ENCODE results near the gene PPP2R5C. TPM values are rescaled to one million over a fixed set of nuclear protein-coding genes. Genes with fewer than 3 reads are reported as not detected.

The PPP2R5C gene
- polyA plus RNA-seq, 1 donor from 2014 or later, result 111 TPM

DNA sequence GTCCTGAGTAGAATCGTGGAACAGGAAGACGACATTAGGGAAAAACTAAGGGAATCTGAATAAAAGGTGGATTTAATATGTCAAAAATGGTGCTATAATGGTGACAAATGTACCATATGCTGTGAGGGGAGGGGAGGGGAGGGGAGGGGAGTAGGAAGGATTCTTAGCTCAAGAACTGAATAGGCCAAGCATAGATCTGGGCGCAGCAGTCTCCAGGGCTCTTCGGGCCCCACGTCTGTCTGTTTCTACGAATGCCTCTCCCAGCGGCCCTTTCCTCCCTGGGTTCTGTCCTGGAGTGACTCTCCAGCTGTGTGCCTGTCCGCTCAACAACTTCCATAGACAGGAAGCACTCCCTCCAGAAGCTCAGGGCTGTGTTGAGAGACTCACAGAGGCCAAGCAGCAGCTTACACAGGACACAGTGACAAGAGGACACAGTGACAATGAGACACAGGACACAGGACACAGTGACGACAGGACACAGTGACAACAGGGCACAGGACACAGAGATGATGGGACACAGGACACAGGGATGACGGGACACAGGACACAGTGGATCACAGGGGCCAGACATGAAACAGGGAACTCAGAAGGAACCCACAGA lies 42.4 kb upstream of the PPP2R5C start:
- no peaks in the 10 kb centered on the region for H3K9me3 ChIP-seq (ENCODE audit: low read length)
- no peak overlapping the region for H2AFZ ChIP-seq (ENCODE audit: low read depth, low read length)
- H3K4me2 ChIP-seq (ENCODE audit: low read length), result no peak overlapping the region
- H4K20me1 ChIP-seq (ENCODE audit: insufficient read depth), result no peaks in the 10 kb centered on the region
- H3K4me3 ChIP-seq (ENCODE audit: low read length), result no peak overlapping the region
- H3K27me3 ChIP-seq (ENCODE audit: insufficient read depth, low read depth, low read length), result no peaks in the 10 kb centered on the region
- H3K9ac ChIP-seq (ENCODE audit: low read length), result no peak overlapping the region
- H3F3A ChIP-seq (ENCODE audit: insufficient read depth, low read length, poor library complexity, severe bottlenecking), result no peaks in the 10 kb centered on the region
- no peaks in the 10 kb centered on the region for H3K79me2 ChIP-seq (replicated peaks; ENCODE audit: insufficient read depth, low read length)
- no peak for TF ChIP-seq RAD21 (conservative IDR thresholded peaks at IDR 0.05)
- TF ChIP-seq, protein P1, sequence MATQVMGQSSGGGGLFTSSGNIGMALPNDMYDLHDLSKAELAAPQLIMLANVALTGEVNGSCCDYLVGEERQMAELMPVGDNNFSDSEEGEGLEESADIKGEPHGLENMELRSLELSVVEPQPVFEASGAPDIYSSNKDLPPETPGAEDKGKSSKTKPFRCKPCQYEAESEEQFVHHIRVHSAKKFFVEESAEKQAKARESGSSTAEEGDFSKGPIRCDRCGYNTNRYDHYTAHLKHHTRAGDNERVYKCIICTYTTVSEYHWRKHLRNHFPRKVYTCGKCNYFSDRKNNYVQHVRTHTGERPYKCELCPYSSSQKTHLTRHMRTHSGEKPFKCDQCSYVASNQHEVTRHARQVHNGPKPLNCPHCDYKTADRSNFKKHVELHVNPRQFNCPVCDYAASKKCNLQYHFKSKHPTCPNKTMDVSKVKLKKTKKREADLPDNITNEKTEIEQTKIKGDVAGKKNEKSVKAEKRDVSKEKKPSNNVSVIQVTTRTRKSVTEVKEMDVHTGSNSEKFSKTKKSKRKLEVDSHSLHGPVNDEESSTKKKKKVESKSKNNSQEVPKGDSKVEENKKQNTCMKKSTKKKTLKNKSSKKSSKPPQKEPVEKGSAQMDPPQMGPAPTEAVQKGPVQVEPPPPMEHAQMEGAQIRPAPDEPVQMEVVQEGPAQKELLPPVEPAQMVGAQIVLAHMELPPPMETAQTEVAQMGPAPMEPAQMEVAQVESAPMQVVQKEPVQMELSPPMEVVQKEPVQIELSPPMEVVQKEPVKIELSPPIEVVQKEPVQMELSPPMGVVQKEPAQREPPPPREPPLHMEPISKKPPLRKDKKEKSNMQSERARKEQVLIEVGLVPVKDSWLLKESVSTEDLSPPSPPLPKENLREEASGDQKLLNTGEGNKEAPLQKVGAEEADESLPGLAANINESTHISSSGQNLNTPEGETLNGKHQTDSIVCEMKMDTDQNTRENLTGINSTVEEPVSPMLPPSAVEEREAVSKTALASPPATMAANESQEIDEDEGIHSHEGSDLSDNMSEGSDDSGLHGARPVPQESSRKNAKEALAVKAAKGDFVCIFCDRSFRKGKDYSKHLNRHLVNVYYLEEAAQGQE (IDR thresholded peaks at IDR 0.05; ENCODE audit: borderline replicate concordance), result no peak
- no peak for TF ChIP-seq EZH2 (IDR thresholded peaks at IDR 0.05; ENCODE audit: borderline replicate concordance, insufficient read depth, low read length, poor library complexity, severe bottlenecking)
- TF ChIP-seq EP300 (conservative IDR thresholded peaks at IDR 0.05; ENCODE audit: poor library complexity, severe bottlenecking), result no peak
- no peak for TF ChIP-seq POLR2AphosphoS5 (IDR thresholded peaks at IDR 0.05)
- no peak for TF ChIP-seq MXI1 (conservative IDR thresholded peaks at IDR 0.05; ENCODE audit: poor library complexity, severe bottlenecking)
- no peak for TF ChIP-seq TAF1 (IDR thresholded peaks at IDR 0.05; ENCODE audit: low read depth)
- TF ChIP-seq SMC3 (conservative IDR thresholded peaks at IDR 0.05; ENCODE audit: poor library complexity), result no peak
- TF ChIP-seq, protein P2, sequence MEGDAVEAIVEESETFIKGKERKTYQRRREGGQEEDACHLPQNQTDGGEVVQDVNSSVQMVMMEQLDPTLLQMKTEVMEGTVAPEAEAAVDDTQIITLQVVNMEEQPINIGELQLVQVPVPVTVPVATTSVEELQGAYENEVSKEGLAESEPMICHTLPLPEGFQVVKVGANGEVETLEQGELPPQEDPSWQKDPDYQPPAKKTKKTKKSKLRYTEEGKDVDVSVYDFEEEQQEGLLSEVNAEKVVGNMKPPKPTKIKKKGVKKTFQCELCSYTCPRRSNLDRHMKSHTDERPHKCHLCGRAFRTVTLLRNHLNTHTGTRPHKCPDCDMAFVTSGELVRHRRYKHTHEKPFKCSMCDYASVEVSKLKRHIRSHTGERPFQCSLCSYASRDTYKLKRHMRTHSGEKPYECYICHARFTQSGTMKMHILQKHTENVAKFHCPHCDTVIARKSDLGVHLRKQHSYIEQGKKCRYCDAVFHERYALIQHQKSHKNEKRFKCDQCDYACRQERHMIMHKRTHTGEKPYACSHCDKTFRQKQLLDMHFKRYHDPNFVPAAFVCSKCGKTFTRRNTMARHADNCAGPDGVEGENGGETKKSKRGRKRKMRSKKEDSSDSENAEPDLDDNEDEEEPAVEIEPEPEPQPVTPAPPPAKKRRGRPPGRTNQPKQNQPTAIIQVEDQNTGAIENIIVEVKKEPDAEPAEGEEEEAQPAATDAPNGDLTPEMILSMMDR (IDR thresholded peaks at IDR 0.05; ENCODE audit: poor library complexity, severe bottlenecking), result no peak
- no peak overlapping the region for H3K27ac ChIP-seq (ENCODE audit: low read length)
- no peaks in the 10 kb centered on the region for H3K9me2 ChIP-seq (ENCODE audit: insufficient read depth, low read length)
- H3K36me3 ChIP-seq (ENCODE audit: insufficient read depth, low read length), result no peaks in the 10 kb centered on the region

DNA sequence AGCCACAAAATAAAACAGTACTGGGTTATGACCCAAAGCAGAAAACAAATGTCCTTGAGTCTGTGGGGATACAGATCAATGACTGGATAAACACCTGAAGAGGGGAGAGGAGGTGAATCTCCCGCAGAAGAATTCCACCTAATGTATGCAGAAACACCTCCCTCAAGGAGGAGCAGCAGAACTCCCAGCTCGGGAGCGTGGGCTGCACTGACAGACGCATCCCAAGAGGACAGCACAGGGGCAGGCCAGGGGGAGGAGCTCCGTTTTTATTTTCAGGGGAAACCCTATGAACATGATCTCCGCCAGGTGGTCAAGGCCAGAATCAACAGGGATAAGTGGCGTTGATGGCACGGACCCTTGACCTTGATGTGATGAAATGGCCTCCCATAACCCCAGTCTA lies 41.8 kb upstream of the PPP2R5C start:
- TF ChIP-seq POLR2AphosphoS5 (IDR thresholded peaks at IDR 0.05), result no peak
- no peak for TF ChIP-seq EZH2 (IDR thresholded peaks at IDR 0.05; ENCODE audit: borderline replicate concordance, insufficient read depth, low read length, poor library complexity, severe bottlenecking)
- no peak for TF ChIP-seq TAF1 (IDR thresholded peaks at IDR 0.05; ENCODE audit: low read depth)
- TF ChIP-seq SMC3 (conservative IDR thresholded peaks at IDR 0.05; ENCODE audit: poor library complexity), result no peak
- no peak for TF ChIP-seq RAD21 (conservative IDR thresholded peaks at IDR 0.05)
- TF ChIP-seq, protein P1 (IDR thresholded peaks at IDR 0.05; ENCODE audit: borderline replicate concordance), result no peak
- H3K9me2 ChIP-seq (ENCODE audit: insufficient read depth, low read length), result no peaks in the 10 kb centered on the region
- H3K27ac ChIP-seq (ENCODE audit: low read length), result no peak overlapping the region
- no peaks in the 10 kb centered on the region for H3K36me3 ChIP-seq (ENCODE audit: insufficient read depth, low read length)
- no peaks in the 10 kb centered on the region for H4K20me1 ChIP-seq (ENCODE audit: insufficient read depth)
- H3K4me3 ChIP-seq (ENCODE audit: low read length), result no peak overlapping the region
- no peaks in the 10 kb centered on the region for H3K9me3 ChIP-seq (ENCODE audit: low read length)
- no peak overlapping the region for H2AFZ ChIP-seq (ENCODE audit: low read depth, low read length)
- no peaks in the 10 kb centered on the region for H3K79me2 ChIP-seq (replicated peaks; ENCODE audit: insufficient read depth, low read length)
- no peak overlapping the region for H3K9ac ChIP-seq (ENCODE audit: low read length)
- H3F3A ChIP-seq (ENCODE audit: insufficient read depth, low read length, poor library complexity, severe bottlenecking), result no peaks in the 10 kb centered on the region
- H3K27me3 ChIP-seq (ENCODE audit: insufficient read depth, low read depth, low read length), result no peaks in the 10 kb centered on the region
- no peak overlapping the region for H3K4me2 ChIP-seq (ENCODE audit: low read length)
